C4-2B (cell line): ENCODE data around the gene NFKB1.
"Not testable (repeated sequence)": the region's sequence is repeated elsewhere in the genome, so short reads cannot be mapped to it uniquely, and the experiment has no call there.

Experiments used
- ZFX ChIP-seq: fragments of 450-650 bp; IDR thresholded peaks from 2 replicates; pipeline ENCODE4 v1.6.1; 2017
- TF ChIP-seq, protein P1 (sequence below): fragments of 450-650 bp; conservative IDR thresholded peaks from 2 replicates; pipeline ENCODE4 v1.5.1; 2017; ENCODE audit warnings: mild to moderate bottlenecking

DNA sequence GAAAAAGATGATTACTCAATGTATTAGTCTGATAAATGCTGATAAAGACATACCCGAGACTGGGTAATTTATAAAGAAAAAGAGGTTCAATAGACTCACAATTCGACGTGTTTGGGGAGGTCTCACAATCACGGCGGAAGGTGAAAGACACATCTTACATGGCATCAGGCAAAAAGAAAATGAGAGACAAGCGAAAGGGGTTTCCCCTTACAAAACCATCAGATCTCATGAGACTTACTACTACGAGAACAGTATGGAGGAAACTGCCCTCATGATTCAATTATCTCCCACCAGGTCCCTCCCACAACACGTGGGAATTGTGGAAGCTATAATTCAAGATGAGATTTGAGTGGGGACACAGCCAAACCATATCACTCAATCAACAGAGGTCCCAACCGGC is 117.9 kb downstream of the NFKB1 start:
- TF ChIP-seq, protein P1, sequence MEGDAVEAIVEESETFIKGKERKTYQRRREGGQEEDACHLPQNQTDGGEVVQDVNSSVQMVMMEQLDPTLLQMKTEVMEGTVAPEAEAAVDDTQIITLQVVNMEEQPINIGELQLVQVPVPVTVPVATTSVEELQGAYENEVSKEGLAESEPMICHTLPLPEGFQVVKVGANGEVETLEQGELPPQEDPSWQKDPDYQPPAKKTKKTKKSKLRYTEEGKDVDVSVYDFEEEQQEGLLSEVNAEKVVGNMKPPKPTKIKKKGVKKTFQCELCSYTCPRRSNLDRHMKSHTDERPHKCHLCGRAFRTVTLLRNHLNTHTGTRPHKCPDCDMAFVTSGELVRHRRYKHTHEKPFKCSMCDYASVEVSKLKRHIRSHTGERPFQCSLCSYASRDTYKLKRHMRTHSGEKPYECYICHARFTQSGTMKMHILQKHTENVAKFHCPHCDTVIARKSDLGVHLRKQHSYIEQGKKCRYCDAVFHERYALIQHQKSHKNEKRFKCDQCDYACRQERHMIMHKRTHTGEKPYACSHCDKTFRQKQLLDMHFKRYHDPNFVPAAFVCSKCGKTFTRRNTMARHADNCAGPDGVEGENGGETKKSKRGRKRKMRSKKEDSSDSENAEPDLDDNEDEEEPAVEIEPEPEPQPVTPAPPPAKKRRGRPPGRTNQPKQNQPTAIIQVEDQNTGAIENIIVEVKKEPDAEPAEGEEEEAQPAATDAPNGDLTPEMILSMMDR, result not testable (repeated sequence)
- TF ChIP-seq ZFX, result not testable (repeated sequence)
